ENCODE data around the gene RARRES2. TPM values are rescaled to one million over a fixed set of nuclear protein-coding genes. Genes with fewer than 3 reads are reported as not detected.

RARRES2 gene
- total and polyA plus RNA-seq, 2 of the 13 experiments (the other 11 are each of a cell fraction or from before 2014, with no cell fraction given) = 134 to 172 TPM

- TF ChIP-seq ZNF407 (CRISPR knock-in tag; IDR thresholded peaks at IDR 0.05; ENCODE audit: not compliant biosample characterization) (no peak), ZNF225 (CRISPR knock-in tag; IDR thresholded peaks at IDR 0.05) (no peak)
Measured at GRCh38 chr7:150361402-150361801, 20.0 kb upstream of the RARRES2 start (continued).

- ATAC-seq (no peak), DNase-seq (ENCODE audit: low spot score) (no peak), FAIRE-seq (no peak)
- in situ Hi-C loops (cut with HindIII; ENCODE audit: extremely low pct_ligation_motif_present, low pct_unique_long_range_greater_than_20kb) = no loop called here
- no TSS peak for BruUV-seq (replicated peaks)
- CTCF ChIA-PET (ENCODE audit: low intra/inter-chr PET ratio, low total read pairs) = no interaction called here
- peak; percentile 61; the same call in 1 of the 2 replicates for TF ChIP-seq ZNF770 (CRISPR knock-in tag; IDR thresholded peaks at IDR 0.05)
- TF ChIP-seq ATM (IDR thresholded peaks at IDR 0.05; ENCODE audit: borderline replicate concordance) = no peak
- TF ChIP-seq YY1 (IDR thresholded peaks at IDR 0.05; ENCODE audit: insufficient read depth, insufficient replicate concordance, low read depth, low read length) = no peak
- TF ChIP-seq SMARCC2 (IDR thresholded peaks at IDR 0.05) = no peak
- no peak overlapping the region for H2AFZ ChIP-seq (ENCODE audit: low read length)
- WGBS (ENCODE audit: low lambda C conversion rate) = 53% methylated on average over 5 of the region's 5 CpGs
- H3K4me1 ChIP-seq (ENCODE audit: insufficient read depth, low read length) = peaks cover 50% of the 10 kb centered on the region
- no peak overlapping the region for H3K4me2 ChIP-seq (ENCODE audit: low read depth, low read length)
- H3K27me3 ChIP-seq (ENCODE audit: control insufficient read depth in 1 of 2, insufficient read depth in 2 of 2, low read length in 2 of 2) = no peaks in the 10 kb centered on the region
- H3K36me3 ChIP-seq (replicated peaks in 1 of 2; ENCODE audit: control insufficient read depth in 1 of 2, insufficient read depth in 2 of 2, low read length in 2 of 2) = no peaks in the 10 kb centered on the region
- H3K79me2 ChIP-seq (ENCODE audit: insufficient read depth, low read length) = no peaks in the 10 kb centered on the region
- no peak overlapping the region for H3K9ac ChIP-seq (ENCODE audit: insufficient read depth, low read depth, low read length)
- H4K20me1 ChIP-seq (ENCODE audit: insufficient read depth, low read length) = no peaks in the 10 kb centered on the region
- H3K9me3 ChIP-seq (ENCODE audit: low read length) = no peaks in the 10 kb centered on the region
- intact Hi-C loops (cut with micrococcal nuclease; ENCODE audit: unreplicated experiment) = no loop called here
- H3K4me3 ChIP-seq (replicated peaks in 1 of 3; ENCODE audit: insufficient read depth in 1 of 3, low read depth in 2 of 3, low read length in 3 of 3) = no peak overlapping the region
- POLR2A ChIA-PET = interaction anchor here (1.3 to 2.0 kb wide), 3 partner anchors 17 to 28 kb away, joined by 3 to 7 read pairs (median 6); no protein-coding TSS in a partner anchor
- no peak overlapping the region for H3K27ac ChIP-seq (ENCODE audit: extremely low read length, insufficient read depth, low read length)
Measured at GRCh38 chr7:150360363-150361058, 19.1 kb upstream of the RARRES2 start.

Data from HepG2 (cell line).